ENCODE results near the gene SDK1.

GRCh38 chr7:3591944-3592343 is 290.9 kb downstream of the SDK1 start:
- TF ChIP-seq CTCF (IDR thresholded peaks at IDR 0.05 in 4 of 5, conservative IDR thresholded peaks at IDR 0.05 in 1 of 5) (no peak), POLR2A (IDR thresholded peaks at IDR 0.05) (no peak)
